Endothelial cell of umbilical vein (primary cell): ENCODE measurements around the gene PCGF1.

ENCODE experiments used
- CTCF ChIP-seq, 2 donors: IDR thresholded peaks; 1 replicate in 1 of 2; 2 replicates in 1 of 2; pipeline ENCODE4 v1.5.1; 2011; ENCODE audit warnings: low read length in 2 of 2, mild to moderate bottlenecking in 2 of 2, moderate library complexity in 2 of 2, control low read depth in 1 of 2, inconsistent platforms in 1 of 2, low read depth in 1 of 2; ENCODE audit not compliant: insufficient read depth in 1 of 2; ENCODE audit errors: extremely low read depth in 1 of 2
- EZH2 ChIP-seq: IDR thresholded peaks from 2 replicates; pipeline ENCODE4 v1.6.1; 2012; ENCODE audit warnings: borderline replicate concordance, low read depth, mild to moderate bottlenecking, moderate library complexity, low read length, inconsistent platforms; ENCODE audit not compliant: severe bottlenecking
- FOS ChIP-seq: IDR thresholded peaks from 2 replicates; pipeline ENCODE4 v1.6.1; 2011; ENCODE audit warnings: mild to moderate bottlenecking, low read length, moderate library complexity, borderline replicate concordance; ENCODE audit not compliant: insufficient read depth
- GATA2 ChIP-seq: IDR thresholded peaks from 2 replicates; pipeline ENCODE4 v1.7.0; 2011; ENCODE audit warnings: low read depth, mild to moderate bottlenecking, moderate library complexity, mixed read lengths, low read length; ENCODE audit not compliant: insufficient read length, insufficient read depth
- JUN ChIP-seq: IDR thresholded peaks from 2 replicates; pipeline ENCODE4 v1.6.1; 2011; ENCODE audit warnings: borderline replicate concordance, low read depth; ENCODE audit not compliant: insufficient read length, insufficient read depth
- MAX ChIP-seq: IDR thresholded peaks from 2 replicates; pipeline ENCODE4 v1.6.1; 2011; ENCODE audit not compliant: insufficient read depth, insufficient read length
- MYC ChIP-seq: IDR thresholded peaks from one replicate; pipeline ENCODE4 v1.6.1; 2011; ENCODE audit warnings: mild to moderate bottlenecking, low read depth, low read length
- POLR2A ChIP-seq: IDR thresholded peaks from 2 replicates; pipeline ENCODE4 v1.6.1; 2012; ENCODE audit warnings: low read depth, mild to moderate bottlenecking, control low read depth, low read length
- POLR2AphosphoS5 ChIP-seq: IDR thresholded peaks from 2 replicates; pipeline ENCODE4 v1.6.1; 2012; ENCODE audit warnings: low read depth, mild to moderate bottlenecking, control low read depth, low read length, moderate library complexity; ENCODE audit not compliant: insufficient read depth

- no peak for TF ChIP-seq POLR2A
- TF ChIP-seq CTCF (IDR thresholded peaks at IDR 0.05; ENCODE audit: extremely low read depth in 1 of 2, insufficient read depth in 1 of 2, low read depth in 1 of 2, low read length in 2 of 2), result no peak
- TF ChIP-seq MAX, result no peak
- no peak for TF ChIP-seq POLR2AphosphoS5
- no peak for TF ChIP-seq EZH2
- TF ChIP-seq MYC, result no peak
- no peak for TF ChIP-seq GATA2
- TF ChIP-seq FOS, result no peak
- no peak for TF ChIP-seq JUN
These were observed 8.6 kb upstream of the PCGF1 start for GRCh38 chr2:74515981-74516633.
